Nucleus accumbens (tissue), 56 donors: ENCODE measurements around the gene CLTA.
"Not testable (repeated sequence)": the region's sequence is repeated elsewhere in the genome, so short reads cannot be mapped to it uniquely, and the experiment has no call there.

Experiments used
- DNase-seq, 56 donors: peaks; one replicate each; lab custom pipeline; 2025; lab: John Stamatoyannopoulos, UW

CLTA gene

GRCh38 chr9:36221667-36222066 is 30.9 kb downstream of the CLTA start:
- DNase-seq: no peak

GRCh38 chr9:36222449-36222848 is 31.7 kb downstream of the CLTA start:
- DNase-seq: no peak

- DNase-seq: no peak
Measured at GRCh38 chr9:36237230-36237629, 46.5 kb downstream of the CLTA start.

GRCh38 chr9:36239205-36239604 is 48.5 kb downstream of the CLTA start:
- not testable (repeated sequence) for DNase-seq

- not testable (repeated sequence) for DNase-seq
Measured at GRCh38 chr9:36239675-36240074, 49.0 kb downstream of the CLTA start.

- DNase-seq: peak in 1 of 56 donors; percentile 13
Measured at GRCh38 chr9:36245906-36246305, 55.2 kb downstream of the CLTA start.

- DNase-seq: no peak
Measured at GRCh38 chr9:36247356-36247755, 56.6 kb downstream of the CLTA start.

- not testable (repeated sequence) for DNase-seq
Measured at GRCh38 chr9:36248061-36248460, 57.3 kb downstream of the CLTA start.

- DNase-seq: no peak
Measured at GRCh38 chr9:36249189-36249588, 58.5 kb downstream of the CLTA start.

GRCh38 chr9:36250079-36250478 is 59.4 kb downstream of the CLTA start:
- DNase-seq: no peak

- DNase-seq: no peak
Measured at GRCh38 chr9:36251428-36251827, 60.7 kb downstream of the CLTA start.

GRCh38 chr9:36258208-36258995 is 67.7 kb downstream of the CLTA start, which contains the start of gene GNE:
Gene GNE, minus strand, starts transcription at chr9:36258448. Its CDS starts 9,093 bp downstream, at chr9:36249355.
- DNase-seq: peak; percentile 57 to 99 (median 97)

- DNase-seq: peak in 6 of 56 donors; percentile 31 to 50 (median 42)
Measured at GRCh38 chr9:36258996-36259533, 68.3 kb downstream of the CLTA start.
